Measurements from ENCODE around the gene MTFMT. TPM values are rescaled to one million over a fixed set of nuclear protein-coding genes. Genes with fewer than 3 reads are reported as not detected.

Gene MTFMT
- total and polyA plus RNA-seq, 2 experiments from 2014 or later, result 19.0 to 36.0 TPM

- TF ChIP-seq ZNF462 (CRISPR knock-in tag; IDR thresholded peaks at IDR 0.05) (no peak), EZH2phosphoT487 (IDR thresholded peaks at IDR 0.05; ENCODE audit: unreplicated experiment) (no peak), CREB1 (CRISPR knock-in tag; IDR thresholded peaks at IDR 0.05; ENCODE audit: low read depth) (no peak), CTCF (conservative IDR thresholded peaks at IDR 0.05; ENCODE audit: low read depth in 2 of 2) (no peak), POLR2AphosphoS5 (IDR thresholded peaks at IDR 0.05; ENCODE audit: low read depth) (no peak), REST (IDR thresholded peaks at IDR 0.05; ENCODE audit: unreplicated experiment) (no peak), EZH2 (IDR thresholded peaks at IDR 0.05; ENCODE audit: low read depth, unreplicated experiment) (no peak), JUNB (IDR thresholded peaks at IDR 0.05; ENCODE audit: unreplicated experiment) (no peak), NANOG (IDR thresholded peaks at IDR 0.05; ENCODE audit: borderline replicate concordance) (no peak), STAT1 (IDR thresholded peaks at IDR 0.05; ENCODE audit: unreplicated experiment) (no peak), ZNF114 (CRISPR knock-in tag; IDR thresholded peaks at IDR 0.05) (no peak), ZNF331 (CRISPR knock-in tag; IDR thresholded peaks at IDR 0.05; ENCODE audit: low read depth) (no peak)
These were observed 42.3 kb downstream of the MTFMT start (continued) for GRCh38 chr15:64987136-64987535.
